HCT116 (cell line): ENCODE results near the gene KYNU. TPM values are rescaled to one million over a fixed set of nuclear protein-coding genes. Genes with fewer than 3 reads are reported as not detected.

Experiments used
- ATAC-seq: fragments of 200-7000 bp; cut with Tn5 transposase; 2 replicates; pipeline ENCODE4 v1.9.1; 2020; ENCODE audit warnings: mild to moderate bottlenecking, moderate library complexity
- BruUV-seq: library from RNA; stranded (reverse); fragments of 400-500 nt; replicated peaks from 2 replicates; lab custom pipeline; 2021; lab: Mats Ljungman, UMichigan
- CTCF ChIA-PET: fragments of 300-600 bp; sonication (Branson Sonifier 250); formaldehyde crosslinking; loops from one replicate; lab custom pipeline; 2021; ENCODE audit warnings: antibody characterized with exemption; lab: Charles Lee
- POLR2A ChIA-PET: fragments of 300-600, 350-600 bp; sonication (Branson Sonifier 250); formaldehyde crosslinking; loops from one replicate; lab custom pipeline; 2021; ENCODE audit warnings: antibody characterized with exemption; lab: Charles Lee
- RAD21 ChIA-PET, 2 experiments: fragments of 300-600 bp; sonication (Branson Sonifier 250); formaldehyde crosslinking; loops; one replicate each; lab custom pipeline; 2023; ENCODE audit warnings: low total read pairs in 2 of 2; ENCODE audit not compliant: uncharacterized antibody in 2 of 2, unreplicated experiment in 2 of 2, low non-redundant PET in 1 of 2; lab: Charles Lee
- DNase-seq: peaks from one replicate; pipeline ENCODE4 v3.0.0-alpha.2; 2010; ENCODE audit warnings: low read depth, low spot score
- H2AFZ ChIP-seq: fragments of 200-600 bp; shearing (Covaris generic), sonication (generic); 2 replicates; pipeline ENCODE4 v1.6.1; 2017; ENCODE audit warnings: low read depth, mixed run types, mixed read lengths, antibody characterized with exemption, low read length; ENCODE audit not compliant: poor library complexity, severe bottlenecking
- H3K27ac ChIP-seq: 2 replicates; pipeline ENCODE4 v1.5.1; 2012; ENCODE audit warnings: low read depth, low read length
- H3K27me3 ChIP-seq: fragments of 200-600 bp; sonication (generic); 2 replicates; pipeline ENCODE4 v1.6.1; 2016; ENCODE audit warnings: mixed run types, low read length, mixed read lengths; ENCODE audit not compliant: insufficient read depth
- H3K36me3 ChIP-seq, 2 experiments: fragments of 200-500 bp in 1 of 2; fragments of 200-600 bp in 1 of 2; sonication (Bioruptor generic) in 1 of 2; sonication (generic) in 1 of 2; 2 replicates each; pipeline versions ENCODE4 v1.5.1 to v1.6.1; 2014 to 2016; ENCODE audit warnings: low read length in 2 of 2, inconsistent platforms in 1 of 2, mixed read lengths in 1 of 2, mixed run types in 1 of 2; ENCODE audit not compliant: insufficient read depth in 2 of 2, control insufficient read depth in 1 of 2
- H3K4me1 ChIP-seq, 2 experiments: fragments of 200-600 bp in 1 of 2; sonication (generic) in 1 of 2; 2 replicates each; pipeline versions ENCODE4 v1.5.1 to v1.6.1; 2012 to 2017; ENCODE audit warnings: low read length in 2 of 2, inconsistent platforms in 1 of 2, mild to moderate bottlenecking in 1 of 2, mixed read lengths in 1 of 2, mixed run types in 1 of 2, moderate library complexity in 1 of 2; ENCODE audit not compliant: insufficient read depth in 2 of 2, control insufficient read depth in 1 of 2
- H3K4me2 ChIP-seq: fragments of 200-600 bp; sonication (generic); 2 replicates; pipeline ENCODE4 v1.6.1; 2017; ENCODE audit warnings: mixed run types, low read length, mixed read lengths
- H3K4me3 ChIP-seq, 2 experiments: fragments of 200-600 bp in 1 of 2; sonication (generic) in 1 of 2; replicated peaks in 1 of 2; 2 replicates each; pipeline ENCODE4 v1.5.1; 2011 to 2016; ENCODE audit warnings: low read length in 2 of 2, control low read depth in 1 of 2, low read depth in 1 of 2, mild to moderate bottlenecking in 1 of 2, mixed read lengths in 1 of 2, mixed run types in 1 of 2
- H3K79me2 ChIP-seq: fragments of 200-600 bp; sonication (generic); 2 replicates; pipeline ENCODE4 v1.6.1; 2017; ENCODE audit warnings: mild to moderate bottlenecking, mixed run types, low read length, moderate library complexity, mixed read lengths; ENCODE audit not compliant: insufficient read depth
- H3K9ac ChIP-seq: fragments of 200-600 bp; sonication (generic); 2 replicates; pipeline ENCODE4 v1.6.1; 2016; ENCODE audit warnings: low read length, mixed read lengths
- H3K9me2 ChIP-seq: fragments of 200-600 bp; sonication (generic), shearing (Covaris generic); 2 replicates; pipeline ENCODE4 v1.6.1; 2017; ENCODE audit warnings: mixed run types, mild to moderate bottlenecking, moderate library complexity; ENCODE audit not compliant: insufficient read depth
- H3K9me3 ChIP-seq, 2 experiments: fragments of 200-500 bp in 1 of 2; fragments of 200-600 bp in 1 of 2; sonication (Bioruptor generic) in 1 of 2; sonication (generic) in 1 of 2; 2 replicates each; pipeline ENCODE4 v1.6.1; 2014 to 2017; ENCODE audit warnings: low read length in 2 of 2, mixed read lengths in 2 of 2, inconsistent platforms in 1 of 2, low read depth in 1 of 2, mild to moderate bottlenecking in 1 of 2, mixed run types in 1 of 2, moderate library complexity in 1 of 2; ENCODE audit not compliant: control insufficient read depth in 1 of 2, insufficient read depth in 1 of 2
- H4K20me1 ChIP-seq: fragments of 200-600 bp; sonication (generic), shearing (Covaris generic); 2 replicates; pipeline ENCODE4 v1.6.1; 2017; ENCODE audit warnings: mixed run types, mild to moderate bottlenecking, moderate library complexity; ENCODE audit not compliant: insufficient read depth
- CEBPB ChIP-seq: IDR thresholded peaks from 2 replicates; pipeline ENCODE4 v1.6.1; 2012; ENCODE audit warnings: low read depth
- ELF1 ChIP-seq: IDR thresholded peaks from 2 replicates; pipeline ENCODE4 v1.6.1; 2012; ENCODE audit warnings: low read depth, borderline replicate concordance
- EZH2 ChIP-seq: fragments of 200-600 bp; sonication (generic); IDR thresholded peaks from 2 replicates; pipeline ENCODE4 v1.6.1; 2017; ENCODE audit warnings: antibody characterized with exemption, mixed run types
- JUND ChIP-seq: IDR thresholded peaks from 2 replicates; pipeline ENCODE4 v1.6.1; 2012
- POLR2A ChIP-seq: IDR thresholded peaks from 2 replicates; pipeline ENCODE4 v1.7.0; 2011; ENCODE audit warnings: borderline replicate concordance; ENCODE audit not compliant: insufficient read depth, insufficient read length; ENCODE audit errors: extremely low read depth
- POLR2AphosphoS5 ChIP-seq: IDR thresholded peaks from 2 replicates; pipeline ENCODE4 v1.6.1; 2011; ENCODE audit warnings: mild to moderate bottlenecking, low read depth, low read length, moderate library complexity
- RAD21 ChIP-seq: IDR thresholded peaks from 2 replicates; pipeline ENCODE4 v1.6.1; 2012; ENCODE audit warnings: low read depth, mild to moderate bottlenecking
- SIN3A ChIP-seq: IDR thresholded peaks from 2 replicates; pipeline ENCODE4 v1.6.1; 2012; ENCODE audit warnings: low read depth
- SP1 ChIP-seq: IDR thresholded peaks from 2 replicates; pipeline ENCODE4 v1.6.1; 2012; ENCODE audit warnings: low read depth
- SRF ChIP-seq: IDR thresholded peaks from 2 replicates; pipeline ENCODE4 v1.6.1; 2012; ENCODE audit warnings: low read depth
- TCF7L2 ChIP-seq: IDR thresholded peaks from 2 replicates; pipeline ENCODE4 v1.7.0; 2011; ENCODE audit warnings: borderline replicate concordance, inconsistent platforms; ENCODE audit not compliant: insufficient read depth, insufficient read length; ENCODE audit errors: extremely low read depth
- YY1 ChIP-seq: IDR thresholded peaks from 2 replicates; pipeline ENCODE4 v1.6.1; 2011; ENCODE audit warnings: low read length, low read depth, moderate library complexity, mild to moderate bottlenecking; ENCODE audit not compliant: insufficient replicate concordance; ENCODE audit errors: extremely low read depth
- ZFX ChIP-seq: fragments of 450-650 bp; IDR thresholded peaks from 2 replicates; pipeline ENCODE4 v1.6.1; 2017
- ZNF274 ChIP-seq: fragments of 200-500 bp; sonication (Bioruptor generic); IDR thresholded peaks from 2 replicates; pipeline ENCODE4 v1.6.1; 2014; ENCODE audit warnings: mild to moderate bottlenecking, low read depth, low read length, inconsistent platforms
- intact Hi-C: fragments of 100-400 bp; cut with micrococcal nuclease; formaldehyde crosslinking; loops from 2 replicates; pipeline ENCODE4 v1.10.0; 2022
- total RNA-seq: library from RNA; stranded (reverse); gene quantifications from one replicate; pipeline ENCODE4 v1.2.1, GENCODE V29; 2021; ENCODE audit not compliant: unreplicated experiment
- TF ChIP-seq, protein P1 (sequence below), 3 experiments: fragments of 200-600 bp in 1 of 3; sonication (generic) in 1 of 3; IDR thresholded peaks in 2 of 3; conservative IDR thresholded peaks in 1 of 3; 2 replicates each; pipeline ENCODE4 v1.5.1; 2012 to 2017; ENCODE audit warnings: low read depth in 2 of 3, low read length in 2 of 3, antibody characterized with exemption in 1 of 3, borderline replicate concordance in 1 of 3, control low read depth in 1 of 3, mild to moderate bottlenecking in 1 of 3, mixed read lengths in 1 of 3, mixed run types in 1 of 3, moderate library complexity in 1 of 3; ENCODE audit not compliant: insufficient read depth in 1 of 3
- TF ChIP-seq, protein P2 (sequence below): IDR thresholded peaks from 2 replicates; pipeline ENCODE4 v1.6.1; 2012; ENCODE audit warnings: low read depth
- TF ChIP-seq, protein P3 (sequence below): IDR thresholded peaks from 2 replicates; pipeline ENCODE4 v1.6.1; 2011; ENCODE audit warnings: mild to moderate bottlenecking, low read length, moderate library complexity; ENCODE audit not compliant: insufficient replicate concordance; ENCODE audit errors: extremely low read depth

The KYNU gene
- total RNA-seq, 1 experiment from 2014 or later, result 0.22 TPM

DNA sequence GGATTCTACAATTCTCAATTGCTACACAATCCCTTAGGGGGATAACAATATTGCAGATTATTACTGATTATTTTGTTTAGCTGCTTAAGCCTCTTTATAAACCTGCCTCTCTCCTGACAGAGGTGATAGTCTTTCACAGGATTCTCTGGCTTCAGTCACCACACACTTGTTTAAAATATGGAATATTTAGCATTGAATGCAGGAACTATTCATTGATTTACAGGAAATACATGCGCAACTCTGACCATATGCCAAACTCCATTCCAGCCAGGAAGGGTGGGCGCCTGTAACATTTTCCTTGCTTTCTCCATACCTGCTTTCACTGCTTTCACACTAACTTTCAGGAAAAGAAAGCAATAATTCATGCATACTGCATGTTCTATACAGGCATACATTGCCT is 207.0 kb downstream of the KYNU start (continued):
- TF ChIP-seq, protein P1, sequence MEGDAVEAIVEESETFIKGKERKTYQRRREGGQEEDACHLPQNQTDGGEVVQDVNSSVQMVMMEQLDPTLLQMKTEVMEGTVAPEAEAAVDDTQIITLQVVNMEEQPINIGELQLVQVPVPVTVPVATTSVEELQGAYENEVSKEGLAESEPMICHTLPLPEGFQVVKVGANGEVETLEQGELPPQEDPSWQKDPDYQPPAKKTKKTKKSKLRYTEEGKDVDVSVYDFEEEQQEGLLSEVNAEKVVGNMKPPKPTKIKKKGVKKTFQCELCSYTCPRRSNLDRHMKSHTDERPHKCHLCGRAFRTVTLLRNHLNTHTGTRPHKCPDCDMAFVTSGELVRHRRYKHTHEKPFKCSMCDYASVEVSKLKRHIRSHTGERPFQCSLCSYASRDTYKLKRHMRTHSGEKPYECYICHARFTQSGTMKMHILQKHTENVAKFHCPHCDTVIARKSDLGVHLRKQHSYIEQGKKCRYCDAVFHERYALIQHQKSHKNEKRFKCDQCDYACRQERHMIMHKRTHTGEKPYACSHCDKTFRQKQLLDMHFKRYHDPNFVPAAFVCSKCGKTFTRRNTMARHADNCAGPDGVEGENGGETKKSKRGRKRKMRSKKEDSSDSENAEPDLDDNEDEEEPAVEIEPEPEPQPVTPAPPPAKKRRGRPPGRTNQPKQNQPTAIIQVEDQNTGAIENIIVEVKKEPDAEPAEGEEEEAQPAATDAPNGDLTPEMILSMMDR (IDR thresholded peaks at IDR 0.05 in 2 of 3, conservative IDR thresholded peaks at IDR 0.05 in 1 of 3; ENCODE audit: borderline replicate concordance in 1 of 3, insufficient read depth in 1 of 3, low read depth in 2 of 3, low read length in 2 of 3), result no peak
- TF ChIP-seq SIN3A (no peak), POLR2A (no peak), ZNF274 (no peak), SRF (no peak), JUND (no peak)

DNA sequence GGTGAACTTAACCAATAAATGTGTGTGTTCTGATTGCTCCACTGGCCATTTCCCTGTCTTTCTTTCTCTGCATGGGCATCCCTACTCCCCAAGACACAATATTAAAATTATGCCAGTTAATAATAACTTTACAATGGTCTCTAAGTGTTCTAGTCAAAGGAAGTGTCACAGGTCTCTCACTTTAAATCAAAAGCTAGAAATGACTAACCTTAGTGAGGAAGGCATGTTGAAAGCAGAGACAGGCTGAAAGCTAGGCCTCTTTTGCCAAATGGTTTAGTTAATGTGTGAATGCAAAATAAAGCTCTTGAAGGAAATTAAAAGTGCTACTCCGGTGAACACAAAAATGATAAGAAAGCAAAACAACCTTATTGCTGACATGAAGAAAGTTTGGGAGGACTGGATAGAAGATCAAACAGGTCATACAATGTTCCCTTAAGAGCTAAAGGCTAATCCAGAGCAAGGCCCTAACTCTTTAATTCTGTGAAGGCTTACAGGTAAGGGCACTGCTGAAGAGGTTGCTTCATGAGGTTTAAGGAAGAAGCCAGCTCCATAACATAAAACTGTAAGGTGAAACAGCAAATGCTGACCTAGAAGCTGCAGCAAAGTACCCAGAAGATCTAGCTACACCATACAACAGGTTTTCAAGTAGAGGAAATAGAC is 207.8 kb downstream of the KYNU start:
- Histone ChIP-seq H3K4me1 (no peaks in the 10 kb centered on the region), H3K27ac (no peak overlapping the region), H3K36me3 (no peaks in the 10 kb centered on the region), H3K9me2 (no peaks in the 10 kb centered on the region), H3K9ac (no peak overlapping the region), H4K20me1 (no peaks in the 10 kb centered on the region), H3K79me2 (no peaks in the 10 kb centered on the region), H2AFZ (no peak overlapping the region), H3K4me2 (no peak overlapping the region), H3K4me3 (no peak overlapping the region), H3K27me3 (no peaks in the 10 kb centered on the region), H3K9me3 (no peaks in the 10 kb centered on the region)
- no TSS peak for BruUV-seq
- POLR2A ChIA-PET, result no interaction called here
- no peak for DNase-seq
- no peak for ATAC-seq
- CTCF ChIA-PET, result no interaction called here
- TF ChIP-seq SP1 (no peak), YY1 (no peak), POLR2A (no peak), CEBPB (no peak), ZFX (no peak), POLR2AphosphoS5 (no peak), ELF1 (no peak), RAD21 (no peak), SIN3A (no peak), EZH2 (no peak), TCF7L2 (no peak), SRF (no peak)
- TF ChIP-seq, protein P2, sequence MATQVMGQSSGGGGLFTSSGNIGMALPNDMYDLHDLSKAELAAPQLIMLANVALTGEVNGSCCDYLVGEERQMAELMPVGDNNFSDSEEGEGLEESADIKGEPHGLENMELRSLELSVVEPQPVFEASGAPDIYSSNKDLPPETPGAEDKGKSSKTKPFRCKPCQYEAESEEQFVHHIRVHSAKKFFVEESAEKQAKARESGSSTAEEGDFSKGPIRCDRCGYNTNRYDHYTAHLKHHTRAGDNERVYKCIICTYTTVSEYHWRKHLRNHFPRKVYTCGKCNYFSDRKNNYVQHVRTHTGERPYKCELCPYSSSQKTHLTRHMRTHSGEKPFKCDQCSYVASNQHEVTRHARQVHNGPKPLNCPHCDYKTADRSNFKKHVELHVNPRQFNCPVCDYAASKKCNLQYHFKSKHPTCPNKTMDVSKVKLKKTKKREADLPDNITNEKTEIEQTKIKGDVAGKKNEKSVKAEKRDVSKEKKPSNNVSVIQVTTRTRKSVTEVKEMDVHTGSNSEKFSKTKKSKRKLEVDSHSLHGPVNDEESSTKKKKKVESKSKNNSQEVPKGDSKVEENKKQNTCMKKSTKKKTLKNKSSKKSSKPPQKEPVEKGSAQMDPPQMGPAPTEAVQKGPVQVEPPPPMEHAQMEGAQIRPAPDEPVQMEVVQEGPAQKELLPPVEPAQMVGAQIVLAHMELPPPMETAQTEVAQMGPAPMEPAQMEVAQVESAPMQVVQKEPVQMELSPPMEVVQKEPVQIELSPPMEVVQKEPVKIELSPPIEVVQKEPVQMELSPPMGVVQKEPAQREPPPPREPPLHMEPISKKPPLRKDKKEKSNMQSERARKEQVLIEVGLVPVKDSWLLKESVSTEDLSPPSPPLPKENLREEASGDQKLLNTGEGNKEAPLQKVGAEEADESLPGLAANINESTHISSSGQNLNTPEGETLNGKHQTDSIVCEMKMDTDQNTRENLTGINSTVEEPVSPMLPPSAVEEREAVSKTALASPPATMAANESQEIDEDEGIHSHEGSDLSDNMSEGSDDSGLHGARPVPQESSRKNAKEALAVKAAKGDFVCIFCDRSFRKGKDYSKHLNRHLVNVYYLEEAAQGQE, result no peak
- TF ChIP-seq, protein P3, sequence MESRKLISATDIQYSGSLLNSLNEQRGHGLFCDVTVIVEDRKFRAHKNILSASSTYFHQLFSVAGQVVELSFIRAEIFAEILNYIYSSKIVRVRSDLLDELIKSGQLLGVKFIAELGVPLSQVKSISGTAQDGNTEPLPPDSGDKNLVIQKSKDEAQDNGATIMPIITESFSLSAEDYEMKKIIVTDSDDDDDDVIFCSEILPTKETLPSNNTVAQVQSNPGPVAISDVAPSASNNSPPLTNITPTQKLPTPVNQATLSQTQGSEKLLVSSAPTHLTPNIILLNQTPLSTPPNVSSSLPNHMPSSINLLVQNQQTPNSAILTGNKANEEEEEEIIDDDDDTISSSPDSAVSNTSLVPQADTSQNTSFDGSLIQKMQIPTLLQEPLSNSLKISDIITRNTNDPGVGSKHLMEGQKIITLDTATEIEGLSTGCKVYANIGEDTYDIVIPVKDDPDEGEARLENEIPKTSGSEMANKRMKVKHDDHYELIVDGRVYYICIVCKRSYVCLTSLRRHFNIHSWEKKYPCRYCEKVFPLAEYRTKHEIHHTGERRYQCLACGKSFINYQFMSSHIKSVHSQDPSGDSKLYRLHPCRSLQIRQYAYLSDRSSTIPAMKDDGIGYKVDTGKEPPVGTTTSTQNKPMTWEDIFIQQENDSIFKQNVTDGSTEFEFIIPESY, result no peak
- RAD21 ChIA-PET, result no interaction called here
- intact Hi-C loops, result no loop called here
